Lung microvascular endothelial cell (primary cell): ENCODE results near the gene DDX5. TPM values are rescaled to one million over a fixed set of nuclear protein-coding genes. Genes with fewer than 3 reads are reported as not detected.

ENCODE experiments used
- DNase-seq, 2 donors: peaks; one replicate each; pipeline versions ENCODE4 v3.0.0 to v3.0.0-alpha.2; 2010; ENCODE audit warnings: low read depth in 2 of 2
- total RNA-seq: library from RNA; depleted of rRNA; stranded (reverse); fragments of >200 nt; gene quantifications from 2 replicates; pipeline ENCODE4 v1.2.1, GENCODE V29; 2014

The DDX5 gene
- total RNA-seq: 287 and 429 TPM in 2 replicates

DNA sequence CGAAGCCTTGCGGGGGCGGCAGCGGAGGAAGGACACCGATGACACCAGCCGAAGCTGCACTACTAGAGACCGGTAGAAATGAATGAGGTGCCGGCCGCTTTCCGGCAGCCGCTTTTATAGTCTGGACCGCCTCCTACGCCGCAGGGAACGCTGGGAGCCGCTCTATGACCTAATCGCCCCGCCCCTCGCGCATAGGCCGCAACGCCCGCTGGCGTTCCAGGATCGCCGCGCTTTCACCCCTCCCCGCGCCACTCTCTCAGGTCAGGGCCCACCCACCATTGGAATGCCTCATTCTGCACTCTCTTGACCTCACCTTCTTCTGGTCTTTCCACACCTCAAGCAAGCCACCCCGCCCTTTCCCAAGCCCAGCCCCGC lies at the start of gene DDX5:
Gene DDX5, minus strand, starts transcription at position 89 of the 375 bp plus-strand sequence. CDS start 170 bp downstream, outside the sequence.
- peak; percentile 98 to 99 for DNase-seq

DNA sequence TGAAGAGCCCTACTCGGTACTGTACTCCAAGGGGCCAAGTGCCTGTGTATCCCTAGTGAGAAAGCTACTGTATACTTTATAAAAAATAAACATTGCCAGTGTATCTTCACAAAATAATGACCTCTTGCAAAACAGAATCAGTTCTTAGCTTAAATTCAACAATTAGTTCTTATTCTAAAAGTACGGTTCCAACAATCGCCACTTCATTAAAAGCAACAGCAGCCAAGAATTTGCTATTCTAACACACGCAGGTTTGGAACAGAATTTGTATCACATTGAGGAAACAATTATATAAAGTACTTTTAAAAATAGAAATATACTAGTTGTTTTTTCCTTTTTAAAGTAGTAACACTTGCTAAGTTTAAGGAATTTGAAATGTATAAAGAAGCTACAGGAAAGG lies 49.2 kb upstream of the DDX5 start:
- DNase-seq: no peak

DNA sequence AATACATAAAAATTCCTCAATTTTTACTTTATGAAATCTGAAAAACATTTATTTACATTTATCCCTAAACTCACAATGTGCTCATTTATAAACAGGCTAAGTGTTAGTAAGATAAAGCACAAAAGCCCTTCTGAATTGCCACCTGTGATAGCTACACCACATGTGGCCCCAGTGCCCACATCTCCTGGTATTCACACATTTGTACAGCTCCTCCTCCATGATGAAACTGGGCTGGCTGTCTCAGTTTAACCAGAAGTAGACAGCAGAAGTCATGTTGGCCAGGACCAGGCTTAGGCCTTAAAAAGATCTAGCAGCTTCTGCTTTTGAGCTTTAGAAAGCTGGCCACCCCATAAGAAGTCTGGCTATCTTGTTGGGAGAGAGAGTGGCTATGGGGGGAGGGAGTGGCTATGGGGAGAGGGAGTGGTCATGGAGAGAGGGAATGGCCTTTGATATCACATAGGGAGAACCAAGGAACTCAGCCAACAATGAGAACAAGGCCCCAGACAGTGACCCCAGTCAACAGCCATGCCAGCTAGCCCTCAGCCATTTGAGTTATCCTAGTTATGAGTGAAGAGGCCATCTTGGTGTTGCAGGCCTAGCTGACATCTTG lies 48.0 kb upstream of the DDX5 start:
- no peak for DNase-seq

DNA sequence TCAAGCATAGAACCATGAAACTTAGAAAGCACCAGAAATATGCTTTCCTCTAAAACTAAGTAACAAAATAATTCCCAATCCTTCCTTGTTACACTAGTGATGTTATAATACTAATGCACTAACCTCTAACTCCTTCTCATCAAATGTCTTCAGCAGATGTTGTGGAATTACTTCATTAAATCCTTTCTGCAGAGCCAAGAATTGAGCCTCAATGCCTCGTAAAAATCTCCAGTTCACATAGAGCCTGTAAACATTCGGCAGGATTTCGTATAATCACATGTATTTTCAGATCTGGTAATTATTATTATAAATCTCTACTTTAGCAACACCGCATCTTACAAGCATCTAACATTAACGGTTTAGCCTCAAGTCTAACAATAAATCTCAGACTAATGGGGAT lies 45.4 kb upstream of the DDX5 start:
- DNase-seq: no peak

DNA sequence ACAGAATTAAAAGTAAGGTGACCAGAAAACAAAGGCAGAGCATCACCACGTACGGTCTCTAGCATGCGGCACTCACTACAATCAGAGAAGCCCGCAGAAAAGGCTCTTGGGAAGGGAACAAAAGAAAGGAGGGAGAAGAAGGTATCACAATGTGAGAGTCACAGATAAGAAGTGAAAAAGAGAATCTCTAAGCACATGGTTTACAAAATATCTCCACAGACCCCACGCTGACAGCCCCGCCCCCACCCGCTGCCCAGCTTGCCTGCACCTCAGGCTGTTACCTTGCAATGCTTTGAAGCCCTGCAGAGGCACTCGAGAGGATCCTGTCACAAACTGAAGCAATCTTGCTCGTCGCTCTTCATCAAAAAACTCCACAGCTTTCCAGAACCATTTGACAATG lies 41.2 kb upstream of the DDX5 start:
- no peak for DNase-seq

DNA sequence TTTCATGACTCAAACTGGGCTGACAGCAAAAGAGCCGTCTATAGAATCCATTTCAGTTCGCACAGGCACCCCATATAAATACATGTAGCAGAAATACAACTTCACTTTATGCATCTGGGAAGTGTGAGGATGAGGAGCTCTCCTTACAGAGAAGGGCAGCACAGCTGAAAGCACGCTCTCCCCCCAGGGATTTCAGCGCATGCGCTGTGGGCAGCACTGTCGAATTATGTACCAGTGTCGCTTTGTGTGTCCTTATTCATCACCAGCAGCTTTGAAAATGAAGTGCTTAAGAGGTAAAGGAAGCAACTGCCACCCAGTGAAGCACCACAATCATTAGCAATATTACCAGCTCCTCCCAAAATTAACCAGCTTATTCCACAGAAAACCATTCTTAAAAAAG lies 40.6 kb upstream of the DDX5 start:
- no peak for DNase-seq

DNA sequence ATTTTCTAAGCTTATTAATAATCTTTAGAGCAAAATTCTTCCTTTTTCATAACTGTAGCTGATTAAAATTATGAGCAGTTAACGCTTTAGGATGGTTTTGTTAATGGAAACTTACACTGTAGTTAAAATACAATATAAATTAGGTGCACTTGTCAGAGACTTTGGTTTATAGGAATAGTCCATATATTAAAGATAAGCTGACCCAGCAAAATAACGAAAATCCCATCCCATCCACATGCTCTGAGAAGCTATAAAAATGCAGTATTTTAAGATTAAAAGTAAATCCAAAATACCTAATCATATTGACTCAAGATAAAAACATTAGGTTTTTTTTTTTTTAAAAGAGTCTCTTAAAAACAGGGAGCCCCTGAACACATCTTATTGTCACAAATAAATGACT lies 38.7 kb upstream of the DDX5 start:
- no peak for DNase-seq

DNA sequence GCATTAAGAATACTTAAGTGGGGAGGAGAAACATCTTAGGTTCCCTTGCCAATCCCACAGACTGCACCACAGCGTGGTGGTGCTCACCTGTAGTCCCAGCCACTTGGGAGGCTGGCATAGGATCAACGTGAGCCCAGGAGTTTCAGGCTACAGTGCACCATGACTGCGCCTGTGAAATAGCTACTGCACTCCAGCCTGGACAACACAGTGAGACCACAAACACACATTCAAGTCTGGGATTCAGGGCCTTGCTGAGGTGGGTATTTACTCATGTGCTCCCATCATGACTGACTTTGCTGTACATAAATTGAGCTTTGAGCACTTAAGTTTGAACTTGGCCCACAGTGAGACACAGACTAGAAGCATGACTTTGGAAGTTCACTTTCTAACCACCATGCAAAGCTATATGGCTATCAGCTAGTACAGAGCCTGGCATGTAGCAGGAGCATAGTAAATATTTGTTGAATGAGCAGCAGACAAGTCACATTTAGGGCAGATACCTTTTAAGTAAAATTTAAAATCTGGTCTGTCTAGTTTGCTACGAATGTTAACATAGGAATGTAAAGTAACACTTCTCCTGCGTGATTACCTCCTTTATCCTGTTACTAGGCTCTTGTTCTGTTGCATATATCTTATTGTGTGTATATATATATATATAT lies 34.2 kb upstream of the DDX5 start:
- DNase-seq: no peak

DNA sequence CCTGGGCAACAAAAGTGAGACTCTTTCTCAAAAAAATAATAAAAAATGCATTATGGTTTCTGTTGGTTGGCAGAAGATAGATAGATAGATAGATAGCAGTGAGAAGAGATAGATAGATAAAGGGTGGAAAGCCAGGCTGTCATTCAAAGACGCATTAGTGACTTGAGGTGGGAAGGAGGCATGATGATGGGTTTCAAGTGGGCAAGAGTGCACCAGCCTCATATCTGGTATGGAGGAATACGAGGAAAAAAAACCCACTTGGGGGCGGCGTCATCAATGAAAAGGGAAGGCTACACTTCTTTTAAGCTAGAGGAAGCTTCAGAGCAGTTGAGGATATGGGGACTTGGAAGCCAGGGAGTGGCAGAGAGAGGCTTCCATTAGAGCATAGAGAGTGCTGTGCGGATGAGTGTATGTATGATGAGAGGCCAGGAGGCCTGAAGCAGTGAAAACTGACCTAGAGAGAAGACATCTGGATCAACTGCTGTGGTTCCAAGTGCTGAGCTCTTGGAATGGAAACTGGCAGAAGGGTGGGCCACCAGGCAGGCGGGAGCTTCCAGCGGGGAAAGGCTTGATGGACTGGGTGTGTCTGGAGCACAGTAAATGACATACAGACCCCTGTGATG lies 32.5 kb upstream of the DDX5 start:
- DNase-seq: no peak

DNA sequence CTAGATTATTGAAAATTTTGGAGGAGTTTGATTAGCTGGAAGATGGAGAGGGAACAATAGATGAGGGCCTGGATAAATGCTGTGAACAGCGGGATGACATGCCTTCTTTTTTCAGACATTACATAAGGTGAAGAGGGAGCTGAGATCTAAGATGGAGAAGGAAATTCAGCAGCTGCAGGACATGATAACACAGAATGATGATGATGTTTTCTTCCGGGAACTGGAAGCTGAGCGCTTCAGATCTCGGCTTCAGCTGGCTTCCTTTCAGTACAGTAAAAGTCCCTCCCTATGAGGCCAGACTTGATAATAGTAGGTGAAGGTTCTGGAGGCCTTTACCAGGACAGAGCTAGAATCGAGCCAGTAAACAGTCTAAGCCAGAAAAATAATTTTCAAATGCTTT lies 31.4 kb upstream of the DDX5 start:
- DNase-seq: no peak

DNA sequence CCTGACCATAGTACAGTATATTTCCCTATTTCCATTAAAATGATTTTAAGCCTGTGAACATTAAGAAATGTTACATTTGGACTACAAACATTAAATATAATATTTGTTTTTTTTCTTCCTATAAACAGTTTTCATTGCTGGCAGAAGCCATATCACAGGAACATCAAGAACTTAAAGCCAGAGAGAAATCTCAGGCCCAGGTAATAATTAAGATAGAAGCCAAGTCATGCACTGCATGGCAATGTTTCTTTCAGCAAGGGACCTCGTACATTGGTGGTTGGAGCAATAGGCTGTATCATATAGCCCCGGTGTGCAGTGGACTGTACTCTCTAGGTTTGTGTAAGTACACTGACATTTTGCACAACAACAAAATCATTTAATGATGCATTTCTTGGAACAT lies 30.8 kb upstream of the DDX5 start:
- DNase-seq: no peak

DNA sequence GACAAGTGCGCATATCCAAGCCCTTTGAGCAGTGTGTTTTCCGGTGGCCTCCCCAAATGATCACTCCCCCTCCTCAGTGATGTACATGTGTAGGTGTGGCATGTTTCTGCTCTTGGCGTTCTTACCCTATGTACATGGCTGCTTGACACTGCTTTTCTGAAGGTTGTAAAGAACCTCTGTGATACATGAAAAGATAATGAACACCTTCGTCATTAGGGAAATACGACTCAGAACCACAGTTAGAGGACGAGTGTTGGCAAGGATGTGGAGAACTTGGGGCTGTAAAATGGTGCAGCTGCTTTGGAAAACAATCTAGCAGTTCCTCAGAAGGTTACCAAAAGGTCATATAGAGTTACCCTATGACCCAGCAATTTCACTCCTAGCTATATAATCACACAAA lies 29.3 kb upstream of the DDX5 start:
- no peak for DNase-seq

DNA sequence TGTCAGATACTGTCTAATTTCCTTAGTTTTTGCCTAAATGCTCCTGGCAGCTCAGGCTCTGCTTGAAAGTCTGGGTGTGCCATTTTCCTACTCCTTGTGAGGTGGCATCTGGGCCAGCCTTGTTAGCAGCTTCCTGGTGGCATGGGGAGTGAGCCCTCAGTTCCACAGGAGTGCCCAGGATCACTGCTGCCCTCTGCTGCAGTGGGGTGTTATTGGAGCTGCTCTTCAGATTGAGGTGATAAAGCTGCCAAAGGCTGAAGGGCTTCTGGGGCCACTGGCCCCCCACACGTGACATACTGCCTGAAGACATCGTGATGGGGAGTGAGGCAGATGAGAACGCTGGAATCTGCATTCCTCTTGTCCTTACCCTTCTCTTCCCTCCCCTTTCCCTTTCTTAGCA lies 28.1 kb upstream of the DDX5 start:
- peak in 1 of 2 donors; percentile 22 for DNase-seq

DNA sequence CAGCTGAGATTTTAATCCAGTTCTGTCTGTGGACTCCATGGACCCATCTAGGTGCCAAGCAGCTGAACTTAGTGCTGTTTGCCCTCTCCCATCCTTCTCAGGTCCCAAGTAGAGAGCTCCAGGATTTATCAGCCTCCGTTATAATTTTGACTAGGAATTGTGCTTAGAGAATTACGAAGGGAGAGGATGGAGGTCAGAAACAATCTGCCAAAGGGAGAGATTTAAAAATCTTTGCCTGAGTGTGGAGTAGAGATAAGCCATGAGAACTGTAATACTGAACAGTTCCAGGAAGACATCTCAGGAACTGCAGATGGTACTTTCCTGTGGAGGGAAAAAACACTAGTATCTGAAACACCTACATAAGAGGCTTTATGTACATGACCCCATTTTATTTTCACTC lies 27.7 kb upstream of the DDX5 start:
- DNase-seq: no peak

DNA sequence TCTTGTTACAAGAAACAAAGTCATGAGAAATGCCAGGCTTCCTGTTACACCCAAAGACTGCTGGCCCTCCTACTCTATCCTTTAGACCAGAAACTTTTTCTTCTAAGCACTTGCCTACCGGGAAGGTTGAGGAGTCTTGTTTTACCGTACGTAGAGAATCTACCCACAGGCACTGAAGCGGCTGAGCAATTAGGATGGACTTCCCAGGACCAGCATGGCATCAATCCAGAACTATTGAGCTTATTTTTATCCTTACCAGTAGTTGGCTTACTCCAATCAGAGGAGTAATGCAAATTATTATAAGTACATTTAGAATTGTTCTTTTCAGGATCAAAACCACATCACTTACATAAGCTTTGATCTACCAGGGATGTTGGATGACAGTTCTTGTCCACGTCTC lies 26.3 kb upstream of the DDX5 start:
- DNase-seq: no peak

DNA sequence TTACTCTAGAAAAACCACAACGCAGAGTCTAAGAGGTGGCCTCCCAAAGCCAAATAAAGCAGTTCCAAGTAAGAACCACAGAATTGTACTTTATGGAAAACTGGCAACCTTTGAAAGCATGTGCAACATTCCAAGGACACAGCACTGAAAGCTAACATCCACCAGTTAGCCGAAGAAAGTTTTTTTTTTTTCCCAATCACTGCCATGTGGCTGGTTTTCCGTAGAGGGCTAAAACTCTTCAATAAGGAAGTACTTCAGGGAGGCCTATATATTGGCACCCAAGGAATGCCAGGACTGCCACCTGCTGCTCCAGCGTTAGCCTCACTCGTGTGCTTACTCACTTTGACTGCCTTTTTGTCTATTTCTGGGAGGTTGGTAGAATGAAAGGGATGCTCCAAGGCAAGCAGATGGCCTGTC lies 25.9 kb upstream of the DDX5 start:
- no peak for DNase-seq

DNA sequence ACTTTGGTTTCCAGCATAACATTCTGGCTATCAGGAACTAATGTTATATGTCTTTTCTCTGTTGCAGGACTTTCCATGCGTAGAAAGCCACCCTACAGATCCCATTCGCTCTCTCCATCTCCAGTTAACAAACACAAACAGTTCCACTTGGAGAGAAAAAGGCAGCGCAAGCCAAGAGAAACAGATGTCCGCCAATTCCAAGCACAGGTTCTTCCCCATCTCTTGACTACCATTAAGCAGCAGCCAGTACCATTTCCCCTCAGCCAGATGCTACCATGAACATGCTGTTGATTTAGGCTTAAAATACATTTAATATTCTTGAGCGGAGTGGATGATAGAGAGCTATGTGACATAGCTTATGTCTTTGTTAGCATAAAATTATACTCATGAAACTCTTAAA lies 23.1 kb upstream of the DDX5 start:
- DNase-seq: peak in 1 of 2 donors; percentile 52

DNA sequence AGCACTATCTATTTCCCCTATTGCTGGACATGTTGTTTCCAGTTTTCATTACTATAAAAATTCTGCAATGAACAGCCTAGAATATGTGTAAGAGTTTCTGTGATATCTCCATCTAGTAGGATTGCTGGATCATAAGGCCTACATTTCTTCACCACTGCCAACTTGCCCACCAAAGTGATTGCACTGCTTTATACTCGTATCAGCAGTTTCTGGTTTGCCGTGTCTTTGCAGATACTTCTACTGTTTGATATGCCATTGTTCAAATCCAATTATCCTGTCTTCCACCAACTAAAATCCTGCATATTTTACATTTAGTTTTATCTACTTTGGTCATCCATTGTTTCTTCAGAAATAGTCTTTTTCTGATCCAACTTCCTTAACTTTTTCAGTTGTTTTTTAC lies 21.8 kb upstream of the DDX5 start:
- no peak for DNase-seq

DNA sequence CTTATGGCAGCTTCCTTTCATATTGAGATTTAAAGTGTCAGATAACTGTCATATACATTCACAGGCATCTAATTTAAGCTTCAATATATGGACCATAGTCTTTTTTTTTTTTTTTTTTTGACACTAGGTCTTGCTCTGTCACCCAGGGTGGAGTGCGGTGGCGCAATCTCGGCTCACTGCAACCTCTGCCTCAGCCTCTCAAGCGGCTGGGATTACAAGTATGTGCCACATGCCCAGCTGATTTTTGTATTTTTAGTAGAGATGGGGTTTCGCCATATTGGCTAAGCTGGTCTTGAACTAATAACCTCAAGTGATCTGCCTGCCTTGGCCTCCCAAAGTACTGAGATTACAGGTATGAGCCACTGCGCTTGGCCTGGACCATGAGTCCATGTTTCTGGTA lies 14.3 kb upstream of the DDX5 start:
- DNase-seq: no peak

DNA sequence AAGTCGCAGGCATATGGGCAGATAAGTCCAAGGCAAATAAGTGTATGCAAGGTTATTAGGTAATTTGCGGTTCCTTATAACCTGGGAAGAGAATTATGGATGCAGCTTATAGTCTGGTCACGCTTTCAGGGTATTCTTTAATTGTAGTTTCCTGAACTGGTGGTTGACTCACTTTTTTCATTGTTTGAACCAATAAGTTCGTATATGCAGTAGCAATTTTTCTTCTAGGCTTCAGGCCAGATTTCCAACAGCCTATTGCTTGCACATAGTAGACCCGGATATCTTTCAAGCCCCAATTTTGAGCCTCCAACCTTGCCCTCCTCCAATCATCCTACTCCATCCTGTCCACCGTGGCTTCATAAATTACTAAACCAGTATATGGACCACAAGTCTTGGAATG lies 13.5 kb upstream of the DDX5 start:
- peak in 1 of 2 donors; percentile 72 for DNase-seq

DNA sequence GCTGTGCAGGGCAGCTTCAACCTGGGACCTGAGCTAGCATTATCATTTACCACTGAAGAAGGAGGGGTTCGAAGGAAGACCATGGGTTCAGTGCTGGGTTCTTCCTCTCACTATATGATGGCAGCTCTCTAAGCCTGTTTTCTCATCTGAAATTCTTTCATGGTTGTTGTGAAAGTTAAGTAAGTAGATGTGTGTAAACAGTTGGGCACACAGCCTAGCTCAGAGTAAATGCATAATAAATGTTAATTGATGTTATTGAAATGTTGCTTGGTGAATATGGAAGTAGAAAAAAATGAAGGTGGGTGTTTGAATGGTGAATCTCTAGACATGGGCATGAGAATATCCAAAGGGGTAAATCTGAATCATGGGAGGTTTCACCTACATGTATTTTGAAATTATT lies 9.7 kb upstream of the DDX5 start:
- no peak for DNase-seq

DNA sequence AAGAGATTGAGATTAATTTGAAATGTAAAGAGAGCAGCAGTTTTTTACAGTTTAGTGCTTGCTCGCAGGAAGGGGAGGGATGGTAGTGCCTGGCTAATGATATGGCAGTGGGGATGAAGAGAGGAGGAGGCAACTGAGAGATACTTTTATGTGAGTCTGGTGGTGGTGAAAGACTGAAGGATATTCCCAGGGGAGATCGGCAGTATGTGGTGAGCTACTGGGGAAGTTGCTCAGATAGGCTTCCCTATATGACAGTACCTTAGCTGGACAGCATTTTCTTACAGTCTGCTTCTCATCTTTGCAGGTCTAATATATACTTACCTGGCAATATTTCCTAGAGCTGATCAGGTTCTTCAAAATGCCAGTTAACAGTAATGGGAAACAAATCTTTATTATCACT lies 9.3 kb upstream of the DDX5 start:
- DNase-seq: no peak

DNA sequence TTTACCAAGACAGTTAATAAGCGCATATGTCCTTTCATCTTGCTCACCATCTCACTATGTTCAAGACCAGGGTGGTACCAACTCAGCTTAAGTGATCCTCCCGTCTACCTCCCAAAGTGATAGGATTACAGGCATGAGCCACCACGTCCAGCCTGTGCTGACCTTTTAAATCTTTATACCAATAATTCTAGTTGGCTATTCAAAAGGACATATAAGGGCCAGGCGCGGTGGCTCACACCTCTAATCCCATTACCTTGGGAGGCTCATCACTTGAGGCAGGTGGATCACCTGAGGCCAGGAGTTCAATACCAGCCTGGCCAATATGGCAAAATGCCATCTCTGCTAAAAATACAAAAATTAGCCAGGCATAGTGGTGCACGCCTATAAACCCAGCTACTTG lies 3.1 kb upstream of the DDX5 start:
- no peak for DNase-seq
